Duodenal mucosa (tissue), 2 donors: ENCODE results near the gene SART3.
A peak's percentile ranks its signal among the peaks of the same experiment; 100 is the strongest.

Experiments used
- H3K27ac ChIP-seq: one replicate; pipeline ENCODE4 v1.7.0; 2013; ENCODE audit warnings: low read depth, low read length
- H3K27me3 ChIP-seq, 2 donors: one replicate each; pipeline ENCODE4 v1.7.0; 2013; ENCODE audit warnings: low read length in 2 of 2, control low read depth in 1 of 2; ENCODE audit not compliant: insufficient read depth in 2 of 2, control insufficient read depth in 1 of 2
- H3K36me3 ChIP-seq, 2 donors: one replicate each; pipeline ENCODE4 v1.7.0; 2013; ENCODE audit warnings: low read length in 2 of 2, control low read depth in 1 of 2; ENCODE audit not compliant: insufficient read depth in 2 of 2, control insufficient read depth in 1 of 2
- H3K4me1 ChIP-seq, 2 donors: one replicate each; pipeline ENCODE4 v1.7.0; 2013; ENCODE audit warnings: low read length in 2 of 2, control low read depth in 1 of 2; ENCODE audit not compliant: insufficient read depth in 2 of 2, control insufficient read depth in 1 of 2
- H3K4me3 ChIP-seq, 2 donors: one replicate each; pipeline ENCODE4 v1.7.0; 2013; ENCODE audit warnings: low read length in 2 of 2, low read depth in 1 of 2
- H3K9ac ChIP-seq, 2 donors: one replicate each; pipeline ENCODE4 v1.7.0; 2013; ENCODE audit warnings: low read length in 2 of 2, low read depth in 1 of 2
- H3K9me3 ChIP-seq, 2 donors: one replicate each; pipeline ENCODE4 v1.7.0; 2013; ENCODE audit warnings: low read length in 2 of 2, control low read depth in 1 of 2; ENCODE audit not compliant: control insufficient read depth in 1 of 2

Gene SART3

DNA sequence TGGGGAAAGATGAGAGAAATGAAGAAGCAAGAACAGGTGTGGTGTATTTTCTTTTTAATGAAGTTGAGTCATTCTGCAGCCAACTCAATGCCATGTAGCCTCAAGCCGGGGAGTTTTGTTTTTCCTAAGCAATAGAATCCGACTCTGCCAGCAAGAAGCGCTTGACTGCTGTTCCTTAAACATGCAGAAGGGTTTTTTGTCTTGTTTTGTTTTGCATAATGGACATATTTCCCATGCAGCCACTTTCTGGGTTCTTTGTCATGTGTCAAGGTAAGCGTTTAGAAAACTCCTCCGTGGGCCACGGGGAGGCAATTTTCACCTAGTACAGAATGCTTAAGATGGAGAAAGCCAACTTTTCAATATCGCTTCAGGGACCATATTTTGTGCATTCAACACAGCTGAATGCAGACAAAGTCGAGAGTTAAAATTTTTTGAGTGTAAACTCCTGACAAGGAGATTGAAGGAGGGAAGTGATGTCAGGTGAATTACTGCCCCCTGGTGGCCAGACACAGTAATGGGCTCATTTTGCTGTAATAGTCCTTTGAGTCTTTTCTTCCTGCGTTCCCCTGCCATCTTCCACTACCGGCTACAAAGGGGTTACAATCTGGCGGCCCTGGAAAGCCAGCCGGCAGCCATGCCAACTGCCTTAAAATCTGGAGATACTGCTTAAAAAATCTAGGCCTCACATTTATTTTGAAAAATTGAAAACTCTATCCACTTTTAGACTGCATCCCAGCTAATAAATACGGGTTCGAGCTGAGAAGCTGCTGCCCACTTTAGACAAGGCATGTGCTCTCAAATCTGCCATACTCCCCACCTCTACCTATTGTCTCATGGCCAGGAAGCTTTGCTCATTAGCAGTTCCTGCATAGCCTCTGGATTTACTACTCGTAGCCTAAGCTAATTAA is 49.1 kb downstream of the SART3 start:
- H3K4me1 ChIP-seq, result peaks cover 10 to 13% of the 10 kb centered on the region in 2 donors
- no peak overlapping the region for H3K27ac ChIP-seq
- peaks cover 0 to under 1% of the 10 kb centered on the region in 2 donors for H3K36me3 ChIP-seq
- H3K4me3 ChIP-seq, result peak overlapping the region; percentile 15 to 50
- no peaks in the 10 kb centered on the region for H3K9me3 ChIP-seq
- H3K9ac ChIP-seq, result no peak overlapping the region
- H3K27me3 ChIP-seq, result no peaks in the 10 kb centered on the region

DNA sequence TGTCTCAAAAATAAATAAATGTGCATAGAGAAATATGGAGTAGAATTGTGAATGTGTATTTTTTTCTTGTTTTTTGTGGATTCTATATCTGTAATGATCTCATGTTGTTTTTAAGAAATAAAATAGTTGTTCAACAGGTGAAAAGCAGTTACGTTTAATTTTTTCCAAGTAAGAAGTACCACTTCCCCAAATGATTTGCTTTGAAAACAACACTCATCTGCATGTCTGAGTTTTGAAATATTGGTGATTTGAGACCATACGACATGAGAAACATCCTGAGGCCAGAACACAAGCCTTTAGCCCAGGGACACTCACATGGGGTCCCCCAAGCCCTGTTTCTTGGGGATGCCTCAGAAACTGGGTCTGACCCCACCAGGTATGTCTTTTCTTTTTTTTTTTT is 50.1 kb downstream of the SART3 start:
- no peaks in the 10 kb centered on the region for H3K36me3 ChIP-seq
- no peak overlapping the region for H3K27ac ChIP-seq
- H3K4me1 ChIP-seq, result peaks cover 2 to 3% of the 10 kb centered on the region in 2 donors
- H3K9me3 ChIP-seq, result no peaks in the 10 kb centered on the region
- no peaks in the 10 kb centered on the region for H3K27me3 ChIP-seq
- H3K9ac ChIP-seq, result no peak overlapping the region
- no peak overlapping the region for H3K4me3 ChIP-seq

DNA sequence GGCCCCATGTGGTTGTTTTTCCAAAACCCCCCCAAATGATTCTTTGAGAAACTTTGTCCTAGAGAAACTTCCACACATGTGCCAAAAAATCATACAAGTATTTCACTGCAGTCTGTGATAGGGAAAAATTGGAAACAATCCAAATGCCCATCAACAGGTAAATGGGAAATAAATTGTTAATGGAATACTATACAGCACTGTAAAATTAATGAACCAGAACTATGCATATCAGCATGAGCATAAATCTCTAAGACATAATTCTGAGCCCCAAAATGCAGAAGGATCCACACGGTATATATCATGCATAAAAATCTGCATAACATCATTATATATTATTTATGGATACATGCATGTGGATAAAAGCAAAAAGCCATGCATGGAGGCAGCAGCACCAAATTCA is 51.2 kb downstream of the SART3 start:
- Histone ChIP-seq H3K36me3 (no peaks in the 10 kb centered on the region), H3K4me1 (no peaks in the 10 kb centered on the region), H3K9ac (no peak overlapping the region), H3K27me3 (no peaks in the 10 kb centered on the region), H3K4me3 (no peak overlapping the region), H3K9me3 (no peaks in the 10 kb centered on the region), H3K27ac (no peak overlapping the region)

DNA sequence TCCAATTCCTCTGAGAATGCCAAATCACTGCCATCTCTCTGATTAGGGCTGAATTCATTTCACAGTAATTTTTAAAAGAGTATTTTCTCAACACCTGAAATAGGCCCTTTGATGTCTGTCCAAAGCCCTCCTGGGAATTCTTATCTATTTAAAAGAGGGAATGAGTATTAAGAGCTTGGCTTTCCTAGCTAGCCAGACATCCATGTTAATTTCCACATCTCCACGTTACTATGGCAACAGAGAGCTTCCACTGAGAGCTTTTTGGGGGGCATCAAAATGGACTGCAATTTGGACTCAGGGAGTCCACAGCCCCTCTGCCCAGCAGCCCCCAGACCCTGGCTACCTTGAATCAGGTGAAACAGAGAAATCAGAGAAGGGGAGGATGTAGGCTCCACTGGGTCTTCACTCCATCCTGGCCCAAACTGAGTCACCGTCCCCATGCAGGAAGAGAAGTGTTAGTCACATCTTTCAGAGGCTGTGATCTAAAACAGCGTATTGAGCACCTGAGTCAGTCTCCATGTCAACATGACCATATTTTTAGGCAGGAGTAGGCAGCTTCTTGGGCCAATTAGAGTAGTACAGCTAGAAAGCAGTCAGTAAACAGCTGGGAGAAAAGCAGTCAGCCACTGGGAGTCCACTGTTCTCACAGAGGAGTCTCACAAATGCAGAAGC is 52.9 kb downstream of the SART3 start:
- Histone ChIP-seq H3K36me3 (no peaks in the 10 kb centered on the region), H3K4me3 (no peak overlapping the region), H3K9ac (no peak overlapping the region), H3K9me3 (peaks cover 3 to 8% of the 10 kb centered on the region in 2 donors), H3K27me3 (no peaks in the 10 kb centered on the region), H3K4me1 (no peaks in the 10 kb centered on the region), H3K27ac (no peak overlapping the region)

- no peak overlapping the region for H3K9ac ChIP-seq
- no peaks in the 10 kb centered on the region for H3K27me3 ChIP-seq
These were observed 55.8 kb downstream of the SART3 start for GRCh38 chr12:108505129-108505528.

GRCh38 chr12:108502922-108503321 is 58.1 kb downstream of the SART3 start:
- Histone ChIP-seq H3K4me1 (no peaks in the 10 kb centered on the region), H3K4me3 (no peak overlapping the region), H3K9ac (no peak overlapping the region), H3K27ac (no peak overlapping the region), H3K36me3 (no peaks in the 10 kb centered on the region), H3K9me3 (peaks cover 12 to 17% of the 10 kb centered on the region in 2 donors), H3K27me3 (no peaks in the 10 kb centered on the region)

More at GRCh38 chr12:108505129-108505528, 55.8 kb downstream of the SART3 start:
- Histone ChIP-seq H3K36me3 (no peaks in the 10 kb centered on the region), H3K4me3 (no peak overlapping the region), H3K9me3 (peaks cover 12 to 17% of the 10 kb centered on the region in 2 donors), H3K27ac (no peak overlapping the region), H3K4me1 (no peaks in the 10 kb centered on the region)

GRCh38 chr12:108498136-108498535 is 62.8 kb downstream of the SART3 start:
- Histone ChIP-seq H3K36me3 (no peaks in the 10 kb centered on the region), H3K9ac (no peak overlapping the region), H3K4me1 (no peaks in the 10 kb centered on the region), H3K27ac (no peak overlapping the region), H3K9me3 (peaks cover 9% of the 10 kb centered on the region in 2 donors), H3K27me3 (peaks cover 0 to 6% of the 10 kb centered on the region in 2 donors), H3K4me3 (no peak overlapping the region)

DNA sequence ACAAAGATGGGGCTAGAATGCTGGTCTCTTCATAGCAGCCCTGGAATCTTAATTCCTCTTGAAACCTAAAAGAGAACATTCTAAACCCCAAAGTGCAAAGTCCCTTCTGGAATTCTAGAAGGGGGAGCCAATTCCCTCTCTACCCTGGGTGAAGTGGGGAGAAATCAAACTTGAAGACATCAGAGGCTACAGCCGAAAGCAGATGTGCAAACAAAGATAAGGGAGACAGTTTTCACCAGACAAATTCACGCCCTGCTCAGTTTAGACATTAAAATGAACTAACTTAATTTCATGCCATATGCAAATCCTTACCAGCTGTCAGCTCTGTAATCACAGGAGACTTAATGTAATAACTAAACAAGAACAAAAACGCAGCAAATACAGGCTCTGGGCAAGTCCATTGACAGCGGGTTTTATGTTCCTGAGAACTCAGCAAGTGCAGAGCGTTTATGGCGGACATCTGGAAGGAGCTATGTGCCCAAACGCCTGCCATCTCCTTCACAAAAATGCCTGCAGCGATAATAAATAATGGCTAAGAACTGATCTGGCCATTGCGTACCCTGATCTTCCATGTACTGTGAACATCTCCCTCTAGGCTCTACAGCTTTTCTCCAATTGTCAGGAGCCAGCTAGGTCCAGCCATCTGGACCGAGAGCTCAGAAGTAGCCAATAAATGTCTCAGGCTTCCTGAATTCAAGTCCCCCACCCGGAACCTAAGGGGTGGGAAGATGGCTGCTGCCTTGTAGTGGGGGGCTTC is 65.0 kb downstream of the SART3 start:
- no peaks in the 10 kb centered on the region for H3K9me3 ChIP-seq
- no peaks in the 10 kb centered on the region for H3K4me1 ChIP-seq
- H3K4me3 ChIP-seq, result no peak overlapping the region
- no peak overlapping the region for H3K27ac ChIP-seq
- no peaks in the 10 kb centered on the region for H3K36me3 ChIP-seq
- H3K9ac ChIP-seq, result no peak overlapping the region
- H3K27me3 ChIP-seq, result peaks cover 0 to 6% of the 10 kb centered on the region in 2 donors

DNA sequence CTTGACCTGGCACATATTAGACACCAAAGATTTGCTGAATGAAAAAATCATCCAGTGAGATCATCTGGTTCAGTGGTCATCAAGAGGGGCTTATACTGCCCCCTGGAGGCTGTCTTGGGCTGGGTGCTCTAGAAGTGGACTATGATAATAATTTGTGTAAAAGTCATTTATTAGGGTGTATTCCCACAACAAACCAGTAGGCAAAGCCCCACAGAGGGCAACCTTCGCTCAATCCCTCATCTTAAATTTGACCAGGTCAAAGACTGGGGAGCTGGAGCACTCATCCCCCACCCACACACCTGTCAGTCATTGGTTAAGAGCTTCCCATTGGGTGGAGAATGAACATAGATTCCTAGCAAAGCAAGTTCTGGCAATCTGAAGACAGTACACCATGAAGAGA is 65.9 kb downstream of the SART3 start:
- no peak overlapping the region for H3K4me3 ChIP-seq
- peaks cover 0 to 6% of the 10 kb centered on the region in 2 donors for H3K27me3 ChIP-seq
- no peak overlapping the region for H3K9ac ChIP-seq
- H3K9me3 ChIP-seq, result no peaks in the 10 kb centered on the region
- no peak overlapping the region for H3K27ac ChIP-seq
- no peaks in the 10 kb centered on the region for H3K4me1 ChIP-seq
- no peaks in the 10 kb centered on the region for H3K36me3 ChIP-seq

DNA sequence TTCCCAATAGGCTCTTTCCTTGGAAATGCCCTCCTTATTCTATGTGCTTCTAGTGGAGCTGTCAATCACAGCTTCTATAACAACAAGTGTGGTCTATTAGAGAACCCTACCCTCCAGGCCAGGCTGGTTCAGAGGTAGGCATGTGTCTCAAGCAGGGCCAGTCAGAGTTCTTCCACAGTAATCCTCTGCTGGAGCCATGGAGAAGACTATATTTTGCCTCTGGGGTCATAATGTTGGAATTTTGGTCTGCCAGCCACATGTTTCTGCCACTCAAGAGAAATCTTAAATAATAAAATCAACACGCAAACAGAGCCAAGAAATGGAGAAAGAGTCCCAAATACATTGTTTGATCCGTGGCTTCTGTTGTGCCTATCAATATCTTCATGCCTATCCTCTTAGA is 69.7 kb downstream of the SART3 start:
- peaks cover 0 to 3% of the 10 kb centered on the region in 2 donors for H3K9me3 ChIP-seq
- H3K9ac ChIP-seq, result no peak overlapping the region
- no peaks in the 10 kb centered on the region for H3K36me3 ChIP-seq

More for the DNA sequence above, 69.7 kb downstream of the SART3 start:
- Histone ChIP-seq H3K27ac (no peak overlapping the region), H3K27me3 (peaks cover 0 to 6% of the 10 kb centered on the region in 2 donors), H3K4me3 (no peak overlapping the region), H3K4me1 (no peaks in the 10 kb centered on the region)
